Measurements from ENCODE around the gene DYNC1LI2.
"Not testable (repeated sequence)": the region's sequence is repeated elsewhere in the genome, so short reads cannot be mapped to it uniquely, and the experiment has no call there.

DYNC1LI2 gene

DNA sequence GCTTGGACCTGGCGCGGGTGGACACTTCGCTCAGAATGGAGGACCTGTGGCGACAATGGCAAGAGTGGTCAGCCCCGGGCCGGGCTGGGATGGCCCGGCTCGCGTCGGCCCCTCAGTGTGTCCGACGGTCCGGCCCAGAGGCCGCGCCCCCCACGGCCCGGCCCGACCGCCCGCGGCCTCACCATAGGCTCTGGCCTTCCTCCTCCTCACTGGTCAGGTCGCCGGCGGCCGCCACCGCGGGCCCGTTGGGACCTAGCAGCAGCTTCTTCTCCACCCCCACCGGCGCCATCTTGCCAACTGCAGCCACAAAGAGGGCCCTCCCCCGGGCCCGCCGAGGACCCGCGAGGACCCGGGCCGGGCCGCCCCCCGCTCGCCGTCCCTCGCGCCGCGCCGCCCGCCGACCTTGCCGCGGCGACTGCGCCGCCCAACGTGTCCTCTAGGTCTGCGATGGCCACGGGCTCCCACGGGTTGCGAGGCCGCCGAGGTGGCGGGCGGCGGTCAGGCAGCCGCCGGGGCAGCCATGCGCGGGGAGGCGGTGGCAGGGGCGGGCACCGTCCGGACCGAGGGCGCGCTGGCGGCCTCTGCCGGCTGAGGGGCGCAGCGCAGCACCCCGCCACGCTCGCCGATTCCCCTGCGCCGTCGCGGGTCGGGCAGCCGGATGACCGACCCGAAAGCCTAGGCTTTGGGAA is at the start of gene DYNC1LI2:
Gene DYNC1LI2, minus strand, starts transcription at position 307 of the 689 bp plus-strand sequence. Its CDS starts 18 bp downstream, at position 289.
- peak; percentile 86 for DNase-seq (ENCODE audit: low spot score)

DNA sequence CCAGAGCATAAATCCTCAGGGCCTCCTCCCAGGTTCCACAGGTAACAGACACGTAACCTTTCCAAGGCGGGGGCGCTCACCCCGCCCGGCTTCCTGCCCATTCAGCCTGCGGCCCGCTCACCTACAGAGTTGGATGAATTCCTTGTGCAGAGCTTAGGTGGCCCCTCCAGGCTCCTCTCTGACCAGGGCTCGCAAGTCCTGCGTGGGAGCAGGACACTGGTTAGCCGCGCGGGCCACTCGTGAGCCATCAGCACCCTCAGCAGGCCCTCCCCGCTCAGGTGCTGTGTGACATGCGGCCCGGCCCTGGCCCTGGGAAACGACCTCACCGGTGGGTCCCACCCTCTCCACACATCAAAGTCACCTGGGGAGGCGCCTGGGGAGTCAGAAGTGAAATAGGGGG is 49.4 kb upstream of the DYNC1LI2 start:
- no peak for DNase-seq (ENCODE audit: low spot score)

DNA sequence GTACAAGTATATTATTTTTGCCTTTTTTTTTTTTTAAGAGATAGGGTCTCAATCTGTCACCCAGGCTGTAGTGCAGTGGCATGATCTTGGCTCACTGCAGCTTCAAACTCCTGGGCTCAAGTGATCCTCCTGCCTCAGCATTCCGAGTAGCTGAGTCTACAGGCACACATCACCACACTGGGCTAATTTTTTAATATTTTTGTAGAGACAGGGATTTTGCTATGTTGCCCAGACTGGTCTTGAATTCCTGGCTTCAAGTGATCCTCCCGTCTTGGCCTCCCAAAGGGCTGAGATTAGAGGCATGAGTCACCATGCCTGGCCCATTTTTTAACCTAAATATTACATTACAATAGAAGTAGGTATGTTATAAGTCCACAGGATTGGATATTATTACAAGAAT is 46.8 kb upstream of the DYNC1LI2 start:
- no peak for DNase-seq (ENCODE audit: low spot score)

DNA sequence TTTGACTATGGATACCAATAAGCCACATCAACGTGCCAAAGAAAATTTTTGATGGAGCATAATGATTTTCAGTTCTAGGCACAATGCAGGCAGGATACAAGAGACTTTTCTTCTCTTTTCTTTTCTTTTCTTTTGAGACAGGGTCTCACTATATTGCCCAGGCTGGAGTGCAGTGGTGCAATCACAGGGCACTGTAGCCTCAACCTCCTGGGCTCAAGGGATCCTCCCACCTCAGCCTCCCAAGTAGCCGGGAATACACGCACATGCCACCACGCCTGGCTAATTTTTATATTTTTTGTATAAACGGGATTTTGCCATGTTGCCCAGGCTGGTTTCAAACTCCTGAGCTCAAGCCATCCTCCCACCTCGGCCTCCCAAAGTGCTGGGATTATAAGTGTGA is 42.6 kb upstream of the DYNC1LI2 start:
- not testable (repeated sequence) for DNase-seq (ENCODE audit: low spot score)

DNA sequence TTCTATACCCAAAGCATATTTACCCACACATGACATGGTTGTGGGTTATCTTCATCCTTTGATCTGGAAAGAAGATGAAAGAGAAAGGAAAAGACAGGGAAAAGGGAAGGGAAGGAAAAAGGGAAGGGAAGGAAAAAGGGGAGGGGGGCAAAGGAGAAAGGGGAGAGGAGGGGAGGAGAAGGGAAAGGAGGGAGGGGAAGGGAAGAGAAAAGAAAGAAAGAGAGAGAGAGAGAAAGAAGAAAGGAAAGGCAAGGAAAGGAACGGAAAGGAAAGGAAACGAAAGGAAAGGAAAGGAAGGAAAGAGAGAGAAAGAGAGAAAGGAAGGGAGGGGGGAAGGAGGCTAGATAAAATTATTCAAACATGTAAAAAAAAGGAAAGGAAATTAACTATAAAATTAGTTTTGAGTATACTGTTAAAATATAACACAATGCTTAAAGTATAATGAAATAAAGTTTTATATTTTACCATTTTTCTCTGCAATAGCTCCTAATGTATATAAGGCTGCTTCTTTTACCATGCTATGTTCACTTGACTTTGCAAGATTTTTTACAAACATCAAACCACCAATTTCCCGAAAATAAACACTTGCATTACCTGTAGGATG is 38.8 kb upstream of the DYNC1LI2 start:
- DNase-seq (ENCODE audit: low spot score): no peak

DNA sequence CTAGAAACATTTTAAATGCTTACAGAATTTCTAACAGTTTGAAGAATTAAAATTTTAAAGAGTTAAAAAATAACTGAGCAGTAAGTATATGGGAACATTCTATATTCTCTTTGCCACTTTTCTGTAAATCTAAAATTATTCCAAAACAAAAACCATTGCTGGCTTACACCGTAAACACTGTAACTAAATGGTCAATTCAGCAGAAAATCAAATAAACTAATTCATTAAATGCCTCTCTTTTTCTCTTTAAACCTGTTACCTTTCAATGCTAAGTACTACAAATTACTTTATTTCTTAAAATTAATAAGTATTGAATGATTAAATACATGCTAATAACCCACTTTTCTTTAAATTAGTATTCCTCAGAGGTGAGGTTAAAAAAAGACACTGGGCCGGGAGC is 36.0 kb upstream of the DYNC1LI2 start:
- DNase-seq (ENCODE audit: low spot score): no peak

DNA sequence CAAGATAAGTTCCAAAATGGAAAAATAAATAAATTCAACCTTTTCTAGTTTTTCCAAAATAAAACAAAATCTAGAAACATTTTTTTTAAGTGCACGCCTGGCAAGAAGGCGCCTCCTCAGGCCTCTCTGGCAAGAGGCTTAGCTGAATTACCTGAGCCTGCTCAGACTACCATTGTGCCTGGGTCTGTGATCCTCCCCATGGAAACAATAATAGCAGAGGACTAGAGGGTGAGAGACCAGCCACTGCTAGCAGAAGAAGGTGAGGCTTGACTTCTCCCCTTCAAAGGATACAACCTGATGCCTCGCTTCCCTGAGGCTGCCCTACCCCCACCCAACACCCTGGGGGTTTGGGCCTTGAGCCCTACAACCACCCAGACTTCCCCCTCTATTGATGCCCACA is 35.1 kb upstream of the DYNC1LI2 start:
- DNase-seq (ENCODE audit: low spot score): no peak

DNA sequence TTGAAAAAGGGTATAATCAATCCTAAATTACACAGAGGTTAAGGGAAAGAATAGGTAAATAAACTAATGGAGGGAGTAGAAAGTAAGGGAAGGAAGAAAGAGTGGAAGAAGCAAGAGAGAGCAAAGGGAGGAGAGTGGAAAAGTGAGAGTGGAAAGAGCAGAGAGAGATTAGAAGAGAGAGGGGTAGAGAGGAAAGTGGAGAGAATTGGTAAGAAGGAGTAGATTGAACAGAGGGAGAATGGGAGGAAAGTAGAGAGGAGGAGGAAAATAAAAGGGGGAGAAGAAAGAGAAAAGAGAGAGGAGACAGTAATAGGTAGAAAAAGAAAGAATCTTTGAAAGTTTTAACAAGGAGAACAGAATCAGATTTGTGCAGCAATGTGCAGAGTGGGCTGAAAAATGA is 25.0 kb upstream of the DYNC1LI2 start:
- no peak for DNase-seq (ENCODE audit: low spot score)

DNA sequence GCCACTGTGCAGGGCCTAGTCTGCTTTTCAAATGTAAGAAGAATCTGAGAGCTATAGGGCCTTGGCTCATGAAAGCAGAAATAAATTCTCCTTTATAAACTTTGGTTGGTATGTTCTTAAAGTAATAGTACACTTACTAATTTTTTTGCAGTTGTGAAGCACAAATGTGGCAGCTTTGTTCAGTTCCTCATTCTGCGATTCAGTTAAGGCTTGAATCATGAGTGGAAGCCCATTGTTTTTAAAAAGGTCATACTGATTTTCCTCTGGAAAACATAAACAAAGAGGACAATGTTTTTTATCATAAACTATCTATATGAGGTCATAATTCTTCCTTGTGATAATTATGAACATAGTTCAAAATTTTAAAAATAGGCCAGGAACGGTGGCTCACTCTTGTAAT is 23.6 kb upstream of the DYNC1LI2 start:
- DNase-seq (ENCODE audit: low spot score): no peak

DNA sequence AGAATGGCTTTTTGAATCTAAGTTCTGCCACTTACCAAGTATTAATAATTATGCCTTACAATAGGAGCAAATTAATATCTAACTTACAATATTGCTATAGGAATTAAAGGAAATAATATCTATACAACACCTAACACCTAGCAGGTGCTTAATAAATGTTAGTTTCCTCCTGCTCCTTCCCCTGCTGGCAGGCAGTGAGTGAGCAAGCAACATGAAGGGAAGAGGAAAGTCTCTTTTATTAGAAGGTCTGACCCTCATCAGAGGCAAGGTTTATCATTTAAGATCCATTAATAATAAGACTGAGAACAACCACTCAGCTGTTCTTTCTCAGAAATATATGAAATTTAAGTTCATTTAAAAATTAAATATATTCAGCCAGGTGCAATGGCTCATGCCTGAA is 6.7 kb upstream of the DYNC1LI2 start:
- DNase-seq (ENCODE audit: low spot score): no peak

DNA sequence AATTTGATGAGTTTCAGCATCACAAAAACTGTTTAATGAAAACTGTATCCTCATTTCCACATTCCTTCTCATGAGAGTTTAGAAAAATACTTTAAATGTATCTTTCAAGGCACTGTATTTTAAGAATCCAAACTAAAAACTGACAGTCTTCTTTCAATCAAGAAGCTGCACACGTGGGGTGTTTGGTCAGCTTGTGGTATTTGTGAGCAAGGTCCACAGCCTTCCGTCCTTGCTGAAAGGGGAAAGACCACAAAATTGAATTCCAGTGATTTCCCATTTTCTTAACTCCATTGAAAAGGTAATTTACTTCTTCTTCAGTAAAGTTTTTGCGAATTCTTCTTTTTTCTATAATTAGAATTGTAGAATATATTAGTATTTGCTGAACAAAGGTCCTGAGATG is 3.4 kb upstream of the DYNC1LI2 start:
- DNase-seq (ENCODE audit: low spot score): no peak

DNA sequence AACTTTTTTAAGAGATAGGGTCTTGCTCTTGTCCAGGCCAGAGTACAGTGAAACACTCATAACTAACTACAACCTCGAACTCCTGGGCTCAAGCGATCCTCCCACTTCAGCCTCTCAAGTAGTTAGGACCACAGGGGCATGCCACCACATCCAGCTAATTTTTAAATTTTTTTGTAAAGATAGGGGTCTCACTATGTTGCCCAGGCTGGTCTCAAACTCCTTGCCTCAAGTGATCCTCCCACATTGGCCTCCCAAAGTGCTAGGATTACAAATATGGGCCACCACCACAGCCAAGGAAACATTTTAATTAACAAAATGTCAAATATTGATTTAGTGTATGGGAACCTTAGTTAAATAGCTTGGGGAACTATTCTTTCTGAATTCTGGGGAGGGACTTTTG is 2.8 kb upstream of the DYNC1LI2 start:
- no peak for DNase-seq (ENCODE audit: low spot score)

DNA sequence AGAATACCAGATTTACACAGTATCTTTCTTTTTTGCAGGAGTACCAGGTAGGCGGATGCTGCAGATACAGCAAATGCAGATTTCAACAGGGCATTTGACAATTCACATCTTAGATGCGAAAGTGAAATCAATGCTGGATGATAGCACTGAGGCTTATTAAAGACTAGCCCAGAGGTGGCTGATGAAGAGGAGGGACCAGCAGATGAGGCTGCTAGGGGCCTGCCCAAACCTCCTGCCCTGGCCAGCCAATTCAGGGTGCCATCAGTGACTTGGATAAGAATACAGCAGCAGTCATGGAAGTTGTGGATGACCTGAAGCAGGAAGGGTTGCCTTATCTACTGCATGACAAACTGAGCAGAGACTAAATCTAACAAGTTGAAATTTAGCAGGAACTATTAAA is 1.5 kb upstream of the DYNC1LI2 start:
- no peak for DNase-seq (ENCODE audit: low spot score)

DNA sequence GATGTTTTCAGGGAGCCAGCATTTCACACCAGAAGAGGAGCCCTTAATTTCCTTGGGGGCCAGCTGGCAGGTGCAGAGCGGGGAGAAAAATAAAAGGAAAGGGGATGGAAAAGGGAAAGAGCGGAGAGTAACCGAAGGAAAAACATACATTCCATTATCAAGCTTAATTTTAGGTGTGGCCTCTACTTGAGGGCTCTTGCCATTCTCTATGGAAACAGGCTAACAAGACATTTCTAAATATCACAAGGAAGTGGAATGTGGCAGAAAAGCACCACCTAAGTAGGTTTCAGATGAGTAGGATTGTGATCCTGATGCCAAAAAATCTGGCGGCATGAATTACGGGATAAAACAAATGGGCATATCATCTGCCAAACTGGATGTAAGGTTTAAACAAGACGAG is 970 bp upstream of the DYNC1LI2 start:
- no peak for DNase-seq (ENCODE audit: low spot score)

DNA sequence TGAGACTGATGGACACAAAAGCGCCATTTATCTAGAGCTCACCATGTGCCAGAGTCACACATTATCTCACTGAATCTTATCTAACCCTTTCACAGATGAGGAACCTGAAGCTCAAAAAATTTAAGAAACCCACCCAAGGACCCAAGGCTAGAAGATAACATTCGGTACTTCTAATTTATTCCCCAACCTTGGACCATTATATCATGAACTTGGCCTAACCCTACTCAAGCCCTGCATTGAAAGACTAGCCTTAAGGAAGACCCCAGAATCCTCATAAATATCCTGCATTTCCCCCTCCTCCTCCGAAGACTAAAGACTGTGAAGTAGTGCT is 548 bp upstream of the DYNC1LI2 start:
- no peak for DNase-seq (ENCODE audit: low spot score)

DNA sequence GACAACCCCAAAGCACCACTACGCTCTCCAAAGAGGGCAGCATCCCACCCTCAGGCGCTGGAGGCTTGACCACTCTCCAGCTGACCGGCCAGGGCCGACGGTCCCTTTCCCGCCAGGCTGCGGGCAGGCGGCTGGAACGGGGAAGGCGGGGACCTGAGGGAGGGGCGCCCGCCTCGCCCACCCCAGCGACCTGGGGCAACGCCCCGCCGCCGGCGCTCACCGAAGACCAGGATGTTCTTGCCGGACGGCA is 431 bp downstream of the DYNC1LI2 start:
- DNase-seq (ENCODE audit: low spot score): no peak

DNA sequence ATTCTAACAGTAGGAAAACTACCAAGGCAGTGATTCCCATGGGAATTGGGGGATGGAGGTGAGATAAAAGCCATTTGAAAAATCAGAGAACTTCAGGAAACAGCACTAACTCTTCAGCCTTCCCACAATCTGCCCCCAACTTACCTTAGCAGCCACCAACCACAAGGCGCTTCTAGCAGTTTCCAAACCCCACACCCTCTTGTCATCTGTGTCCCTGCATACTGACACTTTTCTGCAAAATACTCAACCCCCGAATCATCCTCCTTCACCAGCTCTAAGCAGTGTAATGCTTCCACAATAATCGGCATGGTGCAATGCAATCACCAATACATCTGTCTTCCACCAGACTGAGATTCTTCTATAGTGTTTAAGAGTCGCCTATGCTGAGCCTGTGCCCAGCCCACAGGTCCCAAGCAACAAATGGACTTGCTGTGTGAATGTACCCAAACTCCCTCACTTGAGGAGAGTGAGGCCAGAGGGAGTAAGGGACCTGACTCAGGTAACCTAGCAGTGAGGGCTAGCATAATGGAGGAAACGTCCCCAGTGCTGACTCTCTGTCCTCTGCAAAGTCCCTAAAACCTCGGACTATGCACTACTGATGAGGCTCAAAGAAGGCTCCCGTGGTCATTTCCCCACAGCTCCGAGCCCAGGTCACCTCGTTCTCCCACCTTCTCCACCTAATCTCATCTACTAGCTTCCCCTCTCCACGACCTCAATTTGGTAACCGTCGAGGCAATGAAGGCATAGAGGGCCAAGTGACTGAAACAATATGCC is 943 bp downstream of the DYNC1LI2 start:
- no peak for DNase-seq (ENCODE audit: low spot score)

DNA sequence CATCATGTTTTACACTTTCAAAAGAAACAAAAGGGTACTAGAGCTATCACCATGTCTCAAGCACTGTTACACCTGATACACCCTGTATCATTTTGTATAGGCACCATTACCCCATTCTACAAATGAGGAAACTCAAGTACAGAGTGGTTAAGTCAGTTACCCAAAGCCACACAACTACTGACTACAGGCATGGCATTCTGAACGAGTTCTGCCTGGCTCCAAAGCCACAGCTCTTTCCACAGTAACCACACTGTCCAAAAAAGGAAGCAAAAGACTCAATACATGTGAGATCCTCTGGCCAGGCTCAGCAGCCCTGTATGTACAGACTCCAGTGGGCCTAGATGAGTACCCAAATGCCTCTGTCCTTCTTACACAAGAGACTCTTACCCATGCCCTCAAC is 4.7 kb downstream of the DYNC1LI2 start:
- peak; percentile 52 for DNase-seq (ENCODE audit: low spot score)

DNA sequence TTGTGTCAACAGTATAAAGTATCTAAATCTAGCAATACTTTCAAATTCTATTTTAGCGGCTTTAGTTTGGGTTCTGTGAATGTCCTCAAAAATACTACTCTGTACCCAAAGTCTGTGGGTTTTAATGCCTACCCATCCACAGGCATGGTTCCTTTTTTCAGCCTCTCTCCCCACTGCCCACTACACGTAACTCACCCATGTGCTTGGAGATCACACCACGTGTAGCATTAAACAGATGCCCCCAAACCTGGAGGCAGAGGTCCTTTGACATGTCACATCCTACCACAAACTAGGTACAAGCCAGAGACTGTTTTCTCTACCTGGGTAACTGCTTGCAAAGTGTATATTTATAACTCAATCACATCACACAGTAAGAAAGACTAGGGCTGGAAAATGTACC is 5.4 kb downstream of the DYNC1LI2 start:
- no peak for DNase-seq (ENCODE audit: low spot score)

DNA sequence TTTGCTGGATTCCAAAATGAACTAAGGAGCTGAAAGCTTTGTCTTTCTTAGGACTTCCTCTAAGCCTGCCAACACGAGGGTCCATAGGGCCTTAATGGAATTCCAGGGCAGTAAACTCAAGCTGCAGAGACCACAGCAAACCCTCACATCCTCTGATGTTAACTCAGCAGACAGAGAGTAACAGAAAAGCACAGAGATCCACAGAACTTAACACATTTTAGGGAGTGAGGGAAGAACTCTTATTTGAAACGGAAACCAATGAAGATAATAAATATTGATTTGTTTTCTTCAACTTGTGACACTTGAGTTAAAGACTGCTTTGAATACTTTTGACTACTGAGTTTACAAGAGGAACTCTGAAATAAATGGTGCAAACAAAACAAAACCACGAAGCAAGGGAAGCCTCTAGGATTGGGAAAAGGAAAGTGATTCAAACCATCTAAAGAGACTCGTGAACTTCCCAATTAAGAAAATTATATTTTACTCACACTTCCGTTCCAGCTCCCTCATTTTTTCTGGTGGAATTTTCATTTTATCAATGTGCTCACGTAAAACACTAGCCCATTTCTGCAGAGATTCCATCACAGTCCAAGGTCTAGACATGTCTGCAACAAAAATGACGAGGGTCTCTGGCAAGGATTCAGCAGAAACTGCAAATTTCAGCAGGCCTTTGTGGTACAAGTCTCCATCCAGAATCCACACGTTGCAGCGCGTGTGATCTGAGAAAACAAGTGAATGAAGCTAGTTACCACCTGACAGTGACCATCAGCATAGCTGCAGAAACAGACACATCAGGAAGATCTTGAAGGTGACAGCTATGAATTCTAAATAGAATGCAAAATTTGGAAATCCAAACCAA is 9.2 kb downstream of the DYNC1LI2 start:
- no peak for DNase-seq (ENCODE audit: low spot score)

DNA sequence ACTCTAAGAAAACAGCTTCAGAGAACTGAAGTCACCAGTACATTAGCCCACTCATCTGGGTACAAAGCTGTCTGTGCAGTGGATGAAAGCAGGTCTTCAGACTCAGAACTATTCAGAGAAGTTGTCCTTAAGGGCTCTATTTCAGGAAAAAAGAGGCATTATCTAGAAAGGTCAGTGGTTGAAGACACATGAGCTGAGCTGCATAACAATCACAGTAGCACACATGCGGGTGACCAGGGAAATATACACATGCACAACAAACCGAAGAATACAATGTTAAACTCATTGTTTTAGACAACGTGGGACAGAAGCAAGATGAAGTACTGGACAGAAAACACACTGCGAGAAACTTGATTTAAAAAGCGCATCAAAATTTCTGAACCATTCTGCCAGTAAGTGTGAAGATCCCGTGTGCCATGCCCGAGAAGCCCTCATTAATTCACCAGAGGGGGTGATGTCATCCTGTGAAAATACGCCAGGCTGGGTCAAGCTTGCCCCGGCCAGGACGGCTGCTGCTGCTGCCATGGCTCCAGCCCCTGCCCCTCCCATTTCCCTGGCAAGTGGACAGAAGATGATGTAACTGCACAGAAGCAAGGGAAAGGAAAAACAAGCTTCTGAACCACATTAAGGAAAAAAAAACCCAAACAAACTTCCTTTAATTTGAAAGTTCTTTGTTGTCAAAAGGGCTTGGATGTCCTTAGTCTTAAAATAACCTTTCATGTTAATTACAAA is 10.1 kb downstream of the DYNC1LI2 start:
- DNase-seq (ENCODE audit: low spot score): peak; percentile 99

DNA sequence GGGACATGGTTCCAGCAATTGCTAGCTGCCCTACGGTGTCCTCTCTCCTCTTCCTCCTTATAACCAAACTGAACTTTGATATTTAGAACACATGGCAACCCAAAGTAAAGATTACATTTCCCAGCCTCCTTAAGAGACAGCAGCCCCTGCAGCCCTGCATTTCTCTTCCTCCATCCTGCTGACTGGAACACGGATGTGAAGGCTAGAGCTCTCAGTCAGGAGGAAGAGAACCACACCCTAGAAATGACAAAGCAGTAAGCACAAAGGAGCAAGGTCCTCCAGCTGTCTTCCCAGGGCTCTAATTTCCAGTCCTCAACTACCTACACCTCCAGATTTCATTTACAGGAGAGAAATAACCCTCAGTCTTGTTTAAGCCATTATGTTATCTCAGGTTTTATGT is 10.9 kb downstream of the DYNC1LI2 start:
- DNase-seq (ENCODE audit: low spot score): no peak

Measured in Ammon's horn (tissue), 1 donor.